ENCODE results near the gene CBX5.

The CBX5 gene

DNA sequence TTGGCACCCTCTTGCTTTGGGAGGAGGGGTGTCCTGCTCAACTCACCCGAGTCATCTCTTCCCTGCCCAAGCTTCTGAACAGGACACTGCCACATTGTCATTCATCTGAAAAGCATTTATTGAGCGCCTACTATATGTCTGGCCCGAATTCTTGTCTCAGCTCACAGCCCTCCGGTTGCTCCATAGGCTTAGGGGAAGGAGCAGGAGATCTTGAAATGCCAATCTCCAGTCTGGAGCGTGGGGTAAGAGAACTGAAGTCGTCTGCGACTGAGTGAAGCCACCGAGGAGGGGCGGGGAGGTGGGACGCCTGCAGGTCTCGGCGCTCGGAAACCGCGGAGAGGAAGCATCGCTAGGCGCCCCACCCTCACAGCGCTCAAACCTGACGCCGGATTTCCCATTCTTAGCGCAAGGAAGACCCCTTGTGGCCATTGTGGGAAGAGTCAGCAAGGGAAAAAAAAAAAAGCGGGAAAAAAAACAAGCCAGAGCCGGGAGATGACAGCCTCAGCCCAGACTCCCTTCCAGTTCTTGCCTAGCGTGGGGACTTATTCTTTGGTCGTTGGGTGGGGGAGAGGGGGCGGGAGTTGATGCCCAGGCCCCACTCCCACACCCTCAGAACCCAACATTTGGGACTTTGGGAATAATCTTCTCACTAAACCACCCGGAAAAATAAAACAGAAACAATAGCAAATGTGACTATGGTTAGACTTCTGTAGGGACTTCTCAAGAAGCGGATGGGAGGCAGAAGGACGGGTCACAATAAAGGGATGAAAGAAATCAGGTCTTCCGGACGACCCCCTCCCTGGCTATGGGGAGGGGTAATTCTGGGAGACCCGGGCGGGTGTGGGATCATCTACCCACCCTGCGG, 62.9 kb downstream of the CBX5 start:
- Histone ChIP-seq H3K36me3 (ENCODE audit: control insufficient read depth in 1 of 2, insufficient read depth in 2 of 2, low read depth in 1 of 2, low read length in 2 of 2) (no peaks in the 10 kb centered on the region), H2BK12ac (ENCODE audit: low read length in 2 of 2) (peak overlapping the region; percentile 45 to 64), H4K91ac (ENCODE audit: low read length) (peak overlapping the region; percentile 25), H3K27ac (ENCODE audit: low read length, poor library complexity, severe bottlenecking) (no peak overlapping the region), H3K14ac (ENCODE audit: low read length in 2 of 2) (no peak overlapping the region), H2AFZ (ENCODE audit: low read depth, low read length) (peak overlapping the region; percentile 72), H3K4me3 (ENCODE audit: insufficient read depth in 1 of 2, low read depth in 1 of 2, low read length in 2 of 2) (peak overlapping the region; percentile 9 to 79), H3K4me1 (ENCODE audit: control insufficient read depth, insufficient read depth, low read depth, low read length) (peaks cover 26% of the 10 kb centered on the region), H2BK5ac (ENCODE audit: low read depth, low read length, poor library complexity, severe bottlenecking) (no peak overlapping the region), H3K27me3 (ENCODE audit: control insufficient read depth in 1 of 2, insufficient read depth in 1 of 2, low read length in 2 of 2) (peaks cover 0 to 14% of the 10 kb centered on the region in 2 experiments), H3K9ac (ENCODE audit: low read length) (peak overlapping the region; percentile 72), H3K4me2 (ENCODE audit: low read length, poor library complexity, severe bottlenecking) (peak overlapping the region; percentile 94), H3K9me3 (ENCODE audit: control insufficient read depth, low read length) (no peaks in the 10 kb centered on the region), H4K8ac (ENCODE audit: low read length) (peak overlapping the region; percentile 45), H2AK5ac (ENCODE audit: low read length, severe bottlenecking) (peak overlapping the region; percentile 53), H3K79me1 (replicated peaks; ENCODE audit: low read length, poor library complexity, severe bottlenecking) (peaks cover 4% of the 10 kb centered on the region), H2BK120ac (ENCODE audit: low read depth, low read length) (no peak overlapping the region), H3K4ac (ENCODE audit: low read depth in 1 of 2, low read length in 2 of 2) (no peak overlapping the region), H3K23ac (ENCODE audit: low read length in 2 of 2) (peak overlapping the region in 1 of 2 experiments; percentile 63), H2BK15ac (ENCODE audit: low read depth, poor library complexity, severe bottlenecking) (no peak overlapping the region), H3K18ac (ENCODE audit: low read depth in 1 of 2, low read length in 2 of 2) (peak overlapping the region; percentile 24 to 74)
- DNase-seq, result peak; percentile 86
- WGBS, result 9% methylated on average over 25 of the region's 34 CpGs

- Histone ChIP-seq H4K91ac (ENCODE audit: low read length) (no peak overlapping the region), H2BK15ac (ENCODE audit: low read depth, poor library complexity, severe bottlenecking) (no peak overlapping the region), H3K4me2 (ENCODE audit: low read length, poor library complexity, severe bottlenecking) (peak overlapping the region; percentile 94), H2AK5ac (ENCODE audit: low read length, severe bottlenecking) (peak overlapping the region; percentile 53), H2BK5ac (ENCODE audit: low read depth, low read length, poor library complexity, severe bottlenecking) (no peak overlapping the region), H2AFZ (ENCODE audit: low read depth, low read length) (no peak overlapping the region), H3K36me3 (ENCODE audit: control insufficient read depth in 1 of 2, insufficient read depth in 2 of 2, low read depth in 1 of 2, low read length in 2 of 2) (no peaks in the 10 kb centered on the region), H2BK12ac (ENCODE audit: low read length in 2 of 2) (peak overlapping the region; percentile 16 to 45), H3K14ac (ENCODE audit: low read length in 2 of 2) (no peak overlapping the region), H3K4me1 (ENCODE audit: control insufficient read depth, insufficient read depth, low read depth, low read length) (peaks cover 26% of the 10 kb centered on the region), H3K18ac (ENCODE audit: low read depth in 1 of 2, low read length in 2 of 2) (no peak overlapping the region), H3K27me3 (ENCODE audit: control insufficient read depth in 1 of 2, insufficient read depth in 1 of 2, low read length in 2 of 2) (peaks cover 0 to 18% of the 10 kb centered on the region in 2 experiments), H3K9me3 (ENCODE audit: control insufficient read depth, low read length) (no peaks in the 10 kb centered on the region), H3K9ac (ENCODE audit: low read length) (peak overlapping the region; percentile 72), H3K4ac (ENCODE audit: low read depth in 1 of 2, low read length in 2 of 2) (no peak overlapping the region), H3K79me1 (replicated peaks; ENCODE audit: low read length, poor library complexity, severe bottlenecking) (peaks cover 4% of the 10 kb centered on the region), H2BK120ac (ENCODE audit: low read depth, low read length) (no peak overlapping the region), H3K23ac (ENCODE audit: low read length in 2 of 2) (peak overlapping the region in 1 of 2 experiments; percentile 37), H3K4me3 (ENCODE audit: insufficient read depth in 1 of 2, low read depth in 1 of 2, low read length in 2 of 2) (peak overlapping the region in 1 of 2 experiments; percentile 79), H3K27ac (ENCODE audit: low read length, poor library complexity, severe bottlenecking) (no peak overlapping the region), H4K8ac (ENCODE audit: low read length) (peak overlapping the region; percentile 45)
- DNase-seq, result no peak
- WGBS, result 43% methylated on average over 31 of the region's 31 CpGs
Observed at GRCh38 chr12:54215989-54216796, 63.7 kb downstream of the CBX5 start.

DNA sequence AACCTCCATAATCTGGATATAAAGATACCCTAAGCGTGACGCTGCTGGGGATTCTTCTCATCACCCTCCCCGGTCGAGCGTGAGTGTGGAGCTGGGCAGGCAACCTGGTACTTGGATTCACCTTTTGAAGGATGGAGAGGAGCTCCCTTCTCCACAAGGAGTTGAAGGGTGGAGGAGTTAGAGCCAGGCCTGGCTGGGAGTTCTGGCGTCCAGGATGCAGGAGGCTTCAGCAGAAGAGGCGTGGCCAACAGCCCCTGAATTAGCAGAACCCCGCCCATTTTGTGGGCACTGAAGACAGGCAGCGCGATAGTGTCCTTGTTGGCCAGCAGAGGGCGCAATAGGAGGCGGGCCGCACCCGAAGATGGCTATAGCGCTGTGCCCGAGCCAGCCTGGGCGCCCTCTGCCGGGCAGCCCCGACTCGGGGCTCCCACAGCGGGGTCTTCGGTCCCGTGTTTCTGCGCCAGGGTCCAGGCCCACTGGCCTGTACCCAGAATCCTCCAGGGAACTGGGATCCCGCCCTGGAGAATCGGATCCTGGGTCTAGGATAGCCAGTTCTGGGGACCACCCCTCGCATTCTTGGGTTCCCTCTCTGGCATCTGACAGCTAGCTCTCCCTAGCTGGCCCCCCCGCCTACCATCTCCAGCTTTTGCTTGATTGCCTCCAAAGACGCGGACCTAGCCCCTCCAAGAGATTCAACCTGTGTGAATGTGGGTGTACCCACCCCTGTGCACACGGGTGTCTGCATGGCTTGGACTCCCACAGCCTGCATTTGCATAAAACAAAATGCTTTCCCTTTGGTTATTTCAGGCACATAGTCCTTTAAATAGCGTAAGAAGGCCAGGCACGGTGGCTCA, 65.1 kb downstream of the CBX5 start:
- Histone ChIP-seq H3K4me3 (ENCODE audit: insufficient read depth in 1 of 2, low read depth in 1 of 2, low read length in 2 of 2) (peak overlapping the region in 1 of 2 experiments; percentile 72), H3K36me3 (ENCODE audit: control insufficient read depth in 1 of 2, insufficient read depth in 2 of 2, low read depth in 1 of 2, low read length in 2 of 2) (no peaks in the 10 kb centered on the region), H3K9me3 (ENCODE audit: control insufficient read depth, low read length) (no peaks in the 10 kb centered on the region), H2AK5ac (ENCODE audit: low read length, severe bottlenecking) (peak overlapping the region; percentile 34), H3K23ac (ENCODE audit: low read length in 2 of 2) (no peak overlapping the region), H3K18ac (ENCODE audit: low read depth in 1 of 2, low read length in 2 of 2) (no peak overlapping the region), H3K9ac (ENCODE audit: low read length) (peak overlapping the region; percentile 62), H2BK120ac (ENCODE audit: low read depth, low read length) (no peak overlapping the region), H2BK15ac (ENCODE audit: low read depth, poor library complexity, severe bottlenecking) (no peak overlapping the region), H3K79me1 (replicated peaks; ENCODE audit: low read length, poor library complexity, severe bottlenecking) (peaks cover 4% of the 10 kb centered on the region), H3K4me1 (ENCODE audit: control insufficient read depth, insufficient read depth, low read depth, low read length) (peaks cover 20% of the 10 kb centered on the region), H2BK12ac (ENCODE audit: low read length in 2 of 2) (peak overlapping the region in 1 of 2 experiments; percentile 35), H4K8ac (ENCODE audit: low read length) (no peak overlapping the region), H3K14ac (ENCODE audit: low read length in 2 of 2) (no peak overlapping the region), H2BK5ac (ENCODE audit: low read depth, low read length, poor library complexity, severe bottlenecking) (no peak overlapping the region), H2AFZ (ENCODE audit: low read depth, low read length) (peak overlapping the region; percentile 73), H3K27ac (ENCODE audit: low read length, poor library complexity, severe bottlenecking) (no peak overlapping the region), H4K91ac (ENCODE audit: low read length) (no peak overlapping the region), H3K4ac (ENCODE audit: low read depth in 1 of 2, low read length in 2 of 2) (peak overlapping the region in 1 of 2 experiments; percentile 24), H3K27me3 (ENCODE audit: control insufficient read depth in 1 of 2, insufficient read depth in 1 of 2, low read length in 2 of 2) (peaks cover 0 to 23% of the 10 kb centered on the region in 2 experiments), H3K4me2 (ENCODE audit: low read length, poor library complexity, severe bottlenecking) (peak overlapping the region; percentile 80)
- WGBS, result 30% methylated on average over 33 of the region's 33 CpGs
- DNase-seq, result peak; percentile 91

Data from mesenchymal stem cell (in vitro differentiated cells and primary cell).